A172 (cell line): ENCODE measurements around the gene ZSCAN4. TPM values are rescaled to one million over a fixed set of nuclear protein-coding genes. Genes with fewer than 3 reads are reported as not detected.

ENCODE experiments used
- DNase-seq: peaks from one replicate; pipeline ENCODE4 v3.0.0-alpha.2; 2015; ENCODE audit warnings: low spot score
- total RNA-seq: library from RNA; depleted of rRNA; stranded (reverse); fragments of >200 nt; shearing (Covaris generic); gene quantifications from 2 replicates; pipeline ENCODE4 v1.2.3, GENCODE V29; 2014; rRNA removed

The ZSCAN4 gene
- total RNA-seq, 1 experiment from 2014 or later: not detected

DNA sequence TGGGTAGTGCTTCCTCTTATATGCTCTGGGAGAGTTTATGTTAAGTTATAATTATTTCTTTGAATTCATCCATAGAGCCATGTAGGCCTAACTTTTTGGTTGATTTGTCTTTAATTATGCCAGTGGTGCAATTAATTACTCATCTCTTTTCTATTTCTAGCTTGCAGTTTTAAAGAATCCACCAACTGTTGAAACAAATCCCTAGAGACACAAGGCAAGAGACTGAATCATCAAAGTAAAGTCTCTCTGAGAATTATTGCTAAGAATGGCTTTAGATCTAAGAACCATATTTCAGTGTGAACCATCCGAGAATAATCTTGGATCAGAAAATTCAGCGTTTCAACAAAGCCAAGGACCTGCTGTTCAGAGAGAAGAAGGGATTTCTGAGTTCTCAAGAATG is 7.1 kb downstream of the ZSCAN4 start:
- no peak for DNase-seq

DNA sequence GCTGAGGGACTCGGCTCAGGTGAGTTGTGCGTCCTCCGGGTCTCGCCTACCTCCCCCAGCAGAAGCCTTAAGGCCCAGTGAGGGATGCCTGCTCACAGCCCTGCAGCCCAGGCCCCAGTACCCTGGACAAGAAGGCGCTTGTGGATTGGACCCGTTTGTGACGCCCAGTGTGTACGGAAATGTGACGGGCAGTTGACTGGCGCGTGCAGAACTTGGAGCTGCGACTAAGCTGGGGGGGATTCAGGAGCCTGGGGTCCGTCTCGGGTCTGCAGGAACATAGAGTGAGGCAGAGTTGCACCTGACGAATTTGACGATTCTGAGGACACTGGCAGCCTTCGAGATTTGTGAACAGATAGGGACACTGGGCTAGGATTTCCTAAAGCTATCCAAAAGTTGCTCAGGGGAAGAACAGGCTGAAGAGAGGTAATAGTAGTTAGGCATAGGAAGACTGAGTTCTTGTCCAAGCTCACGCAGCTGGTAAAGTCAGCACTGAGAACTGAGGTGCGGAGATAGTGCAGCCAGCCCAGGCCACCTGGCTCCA is 13.6 kb downstream of the ZSCAN4 start:
- DNase-seq: no peak

DNA sequence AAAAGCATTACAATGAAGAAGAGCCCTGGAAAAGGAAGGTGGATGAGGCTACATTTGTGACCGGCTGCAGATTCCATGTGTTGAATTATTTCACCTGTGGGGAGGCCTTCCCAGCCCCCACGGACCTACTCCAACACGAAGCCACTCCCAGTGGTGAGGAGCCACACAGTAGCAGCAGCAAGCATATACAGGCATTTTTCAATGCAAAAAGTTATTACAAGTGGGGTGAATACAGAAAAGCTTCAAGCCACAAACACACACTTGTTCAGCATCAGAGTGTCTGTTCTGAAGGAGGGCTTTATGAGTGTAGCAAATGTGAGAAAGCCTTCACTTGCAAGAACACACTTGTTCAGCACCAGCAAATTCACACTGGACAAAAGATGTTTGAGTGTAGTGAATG is 18.0 kb downstream of the ZSCAN4 start:
- no peak for DNase-seq

- DNase-seq: no peak
Measured at GRCh38 chr19:57687363-57688010, 18.8 kb downstream of the ZSCAN4 start.

DNA sequence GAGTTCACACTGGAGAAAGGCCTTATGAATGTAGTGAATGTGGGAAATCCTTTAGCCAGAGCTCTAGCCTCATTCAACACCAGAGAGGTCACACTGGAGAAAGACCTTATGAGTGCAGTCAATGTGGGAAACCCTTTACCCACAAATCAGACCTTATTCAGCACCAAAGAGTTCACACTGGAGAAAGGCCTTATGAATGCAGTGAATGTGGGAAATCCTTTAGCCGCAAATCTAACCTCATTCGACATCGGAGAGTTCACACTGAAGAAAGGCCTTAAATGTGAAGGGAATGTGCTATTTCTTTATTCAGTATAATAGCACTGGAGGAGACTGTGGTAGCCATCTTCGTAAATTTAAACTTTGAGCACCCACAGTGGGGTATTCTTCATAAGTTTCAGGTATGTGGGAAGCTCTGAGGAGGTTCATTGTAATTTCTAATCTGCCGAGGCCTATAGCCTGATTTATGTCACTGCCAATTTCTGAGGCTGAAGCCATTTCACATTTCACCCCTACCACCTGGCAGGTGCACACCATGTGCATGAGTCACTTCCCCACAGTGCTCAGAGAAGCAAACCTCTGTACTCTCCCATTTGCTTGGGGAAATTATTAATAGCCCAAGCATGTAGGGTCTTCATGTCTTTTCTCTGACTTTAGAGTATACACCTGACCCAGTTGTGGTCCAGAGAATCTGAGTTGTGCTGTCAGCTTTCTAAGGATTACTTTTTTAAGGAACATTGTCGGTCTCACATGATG is 19.5 kb downstream of the ZSCAN4 start:
- DNase-seq: no peak

DNA sequence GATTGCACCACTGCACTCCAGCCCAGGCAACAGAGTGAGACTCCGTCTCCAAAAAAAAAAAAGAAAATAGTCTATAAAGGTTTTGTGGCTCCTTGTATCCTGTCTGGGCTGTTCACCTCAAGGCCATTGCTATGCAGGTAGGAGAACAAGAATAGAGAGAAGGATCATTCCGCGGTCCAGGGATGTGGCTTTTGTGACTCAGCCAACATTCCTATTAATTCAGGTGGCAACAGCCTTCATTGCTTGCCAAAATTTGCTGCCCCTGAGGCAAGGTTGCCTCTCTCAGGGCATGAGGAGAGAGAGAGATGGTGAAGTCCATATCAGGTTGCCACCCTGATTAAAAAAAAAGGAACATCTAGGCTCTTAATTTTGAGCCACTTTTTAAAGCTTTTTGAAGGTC is 21.0 kb downstream of the ZSCAN4 start:
- peak; percentile 16 for DNase-seq

DNA sequence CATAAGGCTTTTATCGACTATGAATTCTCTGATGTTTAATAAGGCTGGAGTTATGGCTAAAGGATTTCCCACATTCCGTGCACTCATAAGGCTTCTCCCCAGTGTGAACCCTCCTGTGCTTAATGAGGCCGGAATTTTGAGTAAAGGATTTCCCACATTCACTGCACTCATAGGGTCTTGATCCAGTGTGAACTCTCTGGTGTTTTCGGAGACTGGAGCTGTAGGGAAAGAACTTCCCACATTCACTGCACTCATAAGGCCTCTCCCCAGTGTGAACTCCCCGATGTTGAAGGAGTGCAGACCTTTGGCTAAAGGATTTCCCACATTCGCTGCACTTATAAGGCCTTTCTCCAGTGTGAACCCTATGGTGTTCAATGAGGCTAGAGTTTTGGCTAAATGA is 32.9 kb downstream of the ZSCAN4 start:
- DNase-seq: no peak

- DNase-seq: no peak
Measured at GRCh38 chr19:57706346-57706745, 37.6 kb downstream of the ZSCAN4 start.

DNA sequence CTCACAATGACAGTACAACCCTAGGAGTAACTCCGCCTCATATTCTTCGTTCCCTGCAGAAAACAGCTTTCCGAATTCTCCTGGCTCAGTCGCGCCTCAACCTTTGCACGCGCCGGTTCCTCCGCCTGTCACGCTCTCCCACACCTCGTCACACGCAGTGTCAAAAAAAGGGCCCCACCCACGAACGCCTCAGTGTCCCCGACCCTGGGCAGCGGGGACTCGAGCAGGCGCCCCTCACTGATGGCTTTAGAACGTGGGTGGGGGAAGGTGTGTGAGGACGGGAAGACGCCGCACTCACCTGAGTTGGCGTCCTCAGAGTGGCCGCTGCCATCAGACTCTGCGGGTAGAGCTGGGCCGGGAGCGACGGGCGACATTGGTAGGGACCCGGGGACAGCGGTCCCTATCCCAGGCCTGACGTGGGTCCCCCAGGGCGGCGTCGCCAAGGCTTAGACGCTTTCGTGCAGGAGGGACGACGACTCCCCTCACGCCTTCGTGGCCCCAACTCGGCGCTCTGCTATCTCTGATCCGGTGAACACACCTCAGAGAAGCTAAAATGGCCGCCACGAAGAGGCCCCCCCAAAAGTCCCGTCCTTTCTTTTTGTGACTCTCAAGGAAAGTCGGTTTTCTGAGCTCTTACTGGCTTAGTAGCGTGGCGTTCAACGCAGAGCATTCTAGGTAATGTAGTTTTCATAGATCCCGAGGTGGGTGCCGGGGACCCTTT is 40.1 kb downstream of the ZSCAN4 start, which contains the start of gene ZNF154:
Gene ZNF154, minus strand, starts transcription at position 564 of the 721 bp plus-strand sequence. Its CDS starts 233 bp downstream, at position 331.
- DNase-seq: no peak

- no peak for DNase-seq
Measured at GRCh38 chr19:57709616-57710015, 40.9 kb downstream of the ZSCAN4 start.

GRCh38 chr19:57712222-57712621 is 43.5 kb downstream of the ZSCAN4 start:
- DNase-seq: no peak

GRCh38 chr19:57719424-57719823 is 50.7 kb downstream of the ZSCAN4 start:
- no peak for DNase-seq

- no peak for DNase-seq
Measured at GRCh38 chr19:57719901-57720519, 51.3 kb downstream of the ZSCAN4 start.

- no peak for DNase-seq
Measured at GRCh38 chr19:57720878-57721277, 52.1 kb downstream of the ZSCAN4 start.

Other genes starting within 250 kb of the ZSCAN4 start
- 15.1 and 24.4 TPM in 2 replicates for gene ZNF749, start 233.6 kb upstream of the ZSCAN4 start, total RNA-seq
- gene VN1R1, start 211.8 kb upstream of the ZSCAN4 start, total RNA-seq: 0.05 and 0.45 TPM in 2 replicates
- 7.4 and 9.0 TPM in 2 replicates for gene ZNF772, start 191.4 kb upstream of the ZSCAN4 start, total RNA-seq
- 10.1 and 11.8 TPM in 2 replicates for gene ZNF419, start 181.2 kb upstream of the ZSCAN4 start, total RNA-seq
- 4.2 and 15.4 TPM in 2 replicates for gene ZNF773, start 169.0 kb upstream of the ZSCAN4 start, total RNA-seq
- 5.4 and 6.1 TPM in 2 replicates for gene ZNF549, start 141.6 kb upstream of the ZSCAN4 start, total RNA-seq
- 4.9 and 5.0 TPM in 2 replicates for gene ZNF550, start 109.1 kb upstream of the ZSCAN4 start, total RNA-seq
- 8.5 TPM in 2 replicates for gene ZNF416, start 90.0 kb upstream of the ZSCAN4 start, total RNA-seq
- gene ZIK1, start 84.8 kb upstream of the ZSCAN4 start, total RNA-seq: not detected in 2 replicates
- 13.6 and 20.2 TPM in 2 replicates for gene ZNF530, start 69.0 kb upstream of the ZSCAN4 start, total RNA-seq
- 36.0 and 48.8 TPM in 2 replicates for gene ZNF134, start 54.7 kb upstream of the ZSCAN4 start, total RNA-seq
- gene ZNF211, start 35.8 kb upstream of the ZSCAN4 start, total RNA-seq: 15.5 and 15.8 TPM in 2 replicates
- gene ZNF551, start 13.0 kb downstream of the ZSCAN4 start, total RNA-seq: 11.2 and 18.7 TPM in 2 replicates
- gene ZNF154, start 40.3 kb downstream of the ZSCAN4 start, total RNA-seq: not detected in 2 replicates
- not detected in 2 replicates for gene ZNF671, start 58.7 kb downstream of the ZSCAN4 start, total RNA-seq
- gene ZNF776, start 77.9 kb downstream of the ZSCAN4 start, total RNA-seq: 20.9 and 26.1 TPM in 2 replicates
- gene ZNF586, start 100.7 kb downstream of the ZSCAN4 start, total RNA-seq: 18.9 and 24.6 TPM in 2 replicates
- 4.6 and 11.6 TPM in 2 replicates for gene ZNF552, start 146.0 kb downstream of the ZSCAN4 start, total RNA-seq
- 22.9 and 26.6 TPM in 2 replicates for gene ZNF587B, start 161.4 kb downstream of the ZSCAN4 start, total RNA-seq
- 24.7 and 31.9 TPM in 2 replicates for gene ZNF587, start 180.9 kb downstream of the ZSCAN4 start, total RNA-seq
- gene ZNF814, start 220.1 kb downstream of the ZSCAN4 start, total RNA-seq: 0.29 and 1.7 TPM in 2 replicates
- 10.1 and 11.7 TPM in 2 replicates for gene ZNF417, start 247.7 kb downstream of the ZSCAN4 start, total RNA-seq